ENCODE results near the gene ERVH48-1. TPM values are rescaled to one million over a fixed set of nuclear protein-coding genes. Genes with fewer than 3 reads are reported as not detected.

The ERVH48-1 gene
- total and polyA plus RNA-seq, 2 of the 8 experiments (the other 6 are each of a cell fraction or from before 2014, with no cell fraction given), result 4.2 to 17.7 TPM

GRCh38 chr21:42965211-42965560, 39.8 kb upstream of the ERVH48-1 start:
- Histone ChIP-seq H3K36me3 (ENCODE audit: control insufficient read depth in 2 of 4, insufficient read depth in 4 of 4, low read length in 3 of 4) (no peaks in the 10 kb centered on the region), H3K27me3 (replicated peaks in 1 of 4; ENCODE audit: control insufficient read depth in 3 of 4, extremely low read depth in 1 of 4, insufficient read depth in 3 of 4, low read length in 3 of 4) (no peaks in the 10 kb centered on the region), H3K27ac (ENCODE audit: low read depth, low read length) (no peak overlapping the region), H2AK5ac (ENCODE audit: low read depth, low read length) (peak overlapping the region; percentile 70; the same call in 1 of the 2 replicates), H3K4me3 (ENCODE audit: extremely low read depth in 1 of 4, insufficient read depth in 2 of 4, low read depth in 3 of 4, low read length in 4 of 4) (no peak overlapping the region), H4K5ac (ENCODE audit: insufficient read length, low read depth, low read length) (peak overlapping the region; percentile 48), H3K4ac (replicated peaks; ENCODE audit: insufficient read length, low read depth, low read length) (no peak overlapping the region), H3K4me2 (ENCODE audit: insufficient read depth in 1 of 2, low read depth in 2 of 2, low read length in 2 of 2) (no peak overlapping the region), H2BK12ac (ENCODE audit: low read depth, low read length) (peak overlapping the region; percentile 99), H3K18ac (ENCODE audit: extremely low read depth, low read length) (no peak overlapping the region), H2BK5ac (ENCODE audit: low read depth, low read length) (peak overlapping the region; percentile 79; the same call in 1 of the 2 replicates), H2BK120ac (replicated peaks; ENCODE audit: low read depth, low read length) (peak overlapping the region; percentile 29), H2BK15ac (ENCODE audit: low read length) (no peak overlapping the region), H4K8ac (ENCODE audit: extremely low read depth, insufficient read depth, low read length) (no peak overlapping the region), H3K79me1 (ENCODE audit: low read depth, low read length) (no peaks in the 10 kb centered on the region), H4K91ac (replicated peaks; ENCODE audit: insufficient read length, low read length) (peak overlapping the region; percentile 84), H3K4me1 (replicated peaks in 1 of 4; ENCODE audit: control insufficient read depth in 3 of 4, insufficient read depth in 4 of 4, low read length in 3 of 4) (peaks cover 0 to 3% (median 0%) of the 10 kb centered on the region in 4 experiments; a peak in 3 of 7 replicates), H3K23ac (ENCODE audit: insufficient read length) (no peak overlapping the region), H2BK20ac (ENCODE audit: low read length) (0 out of 2 replicates have a peak overlapping the region, but pooled peaks have one; percentile 100), H3K14ac (ENCODE audit: insufficient read length) (no peak overlapping the region), H3K9me3 (ENCODE audit: insufficient read depth in 2 of 2, low read depth in 1 of 2, low read length in 1 of 2) (no peaks in the 10 kb centered on the region), H2AFZ (ENCODE audit: low read length) (no peak overlapping the region), H4K20me1 (replicated peaks in 1 of 2; ENCODE audit: control insufficient read depth in 1 of 2, insufficient read depth in 2 of 2, low read length in 2 of 2) (no peaks in the 10 kb centered on the region), H3K23me2 (ENCODE audit: low read depth, low read length) (no peaks in the 10 kb centered on the region), H3K56ac (replicated peaks; ENCODE audit: insufficient read length, low read depth, low read length) (no peak overlapping the region), H3K9ac (replicated peaks in 1 of 4; ENCODE audit: extremely low read depth in 1 of 4, low read depth in 3 of 4, low read length in 3 of 4) (no peak overlapping the region), H3K79me2 (ENCODE audit: control insufficient read depth in 1 of 2, insufficient read depth in 2 of 2, low read length in 2 of 2) (no peaks in the 10 kb centered on the region)
- FAIRE-seq (no peak), DNase-seq (ENCODE audit: low read depth in 1 of 2, low spot score in 2 of 2) (no peak)
- POLR2A ChIA-PET (ENCODE audit: partially characterized antibody), result interaction anchor here (0.6 kb wide), 1 partner anchor 8 kb away, joined by 3 read pairs; no protein-coding TSS in a partner anchor
- TF ChIP-seq NANOG (IDR thresholded peaks at IDR 0.05; ENCODE audit: insufficient read depth, low read depth, low read length, poor library complexity, severe bottlenecking) (no peak), CBX5 (IDR thresholded peaks at IDR 0.05; ENCODE audit: low read depth, low read length) (no peak), JUND (IDR thresholded peaks at IDR 0.05; ENCODE audit: low read length) (no peak), POLR2AphosphoS5 (IDR thresholded peaks at IDR 0.05; ENCODE audit: low read depth, low read length) (no peak), EGR1 (IDR thresholded peaks at IDR 0.05; ENCODE audit: borderline replicate concordance, low read depth, low read length) (no peak), SP1 (IDR thresholded peaks at IDR 0.05; ENCODE audit: low read depth, low read length) (no peak), CTBP2 (IDR thresholded peaks at IDR 0.05; ENCODE audit: borderline replicate concordance, insufficient read depth, insufficient read length, low read length) (no peak)
- WGBS, 2 experiments (ENCODE audit: extremely low coverage in 1 of 2, insufficient coverage in 1 of 2, insufficient read length in 1 of 2, insufficient replicate concordance in 2 of 2, low coverage in 1 of 2, low lambda C conversion rate in 2 of 2, missing lambda C conversion rate in 1 of 2), result 64% methylated on average over 3 of the region's 3 CpGs; no CpG with 5 or more reads in 1 of the 2 experiments
- CTCF ChIA-PET (ENCODE audit: partially characterized antibody), result no interaction called here
